Pancreas (tissue), 10 donors: ENCODE data around the gene ZNF37A. TPM values are rescaled to one million over a fixed set of nuclear protein-coding genes. Genes with fewer than 3 reads are reported as not detected.
"Not testable (repeated sequence)": the region's sequence is repeated elsewhere in the genome, so short reads cannot be mapped to it uniquely, and the experiment has no call there.

ENCODE experiments used
- ATAC-seq, 4 donors: fragments of 200-7000 bp; cut with Tn5 transposase; one replicate each; pipeline versions ENCODE4 v1.8.0 to v1.9.1; 2020; ENCODE audit warnings: mild to moderate bottlenecking in 4 of 4, moderate library complexity in 4 of 4
- DNase-seq, 6 donors: peaks; one replicate each; pipeline ENCODE4 v3.0.0-alpha.2; 2020
- FAIRE-seq: peaks from 2 replicates; lab custom pipeline; 2012; peaks lifted over from hg19 to GRCh38; lab: Jason Lieb, UNC
- H3K27ac ChIP-seq, 4 donors: fragments of 200-600 bp; sonication (generic); 1 replicate in 3 of 4; 2 replicates in 1 of 4; pipeline versions ENCODE4 v1.5.0 to v1.8.0; 2020
- H3K27me3 ChIP-seq, 4 donors: fragments of 200-600 bp; one replicate each; pipeline ENCODE4 v1.8.0; 2021
- H3K36me3 ChIP-seq, 3 donors: fragments of 200-600 bp; sonication (generic) in 1 of 3; one replicate each; pipeline versions ENCODE4 v1.5.0 to v1.8.0; 2020 to 2021
- H3K4me1 ChIP-seq, 3 donors: fragments of 200-600 bp; one replicate each; pipeline ENCODE4 v1.8.0; 2021
- H3K4me3 ChIP-seq, 4 donors: fragments of 200-600 bp; sonication (generic) in 2 of 4; one replicate each; pipeline versions ENCODE4 v1.5.0 to v1.8.0; 2020 to 2021
- H3K9me3 ChIP-seq, 4 donors: fragments of 200-600 bp; one replicate each; pipeline ENCODE4 v1.8.0; 2021
- WGBS, 2 donors: extraction: QIAGEN DNeasy Blood & Tissue Kit; methylation state at CpG; one replicate each; pipeline ENCODE4 v1.1.7; 2013; 5-methylcytosine and 5-hydroxymethylcytosine counted together
- intact Hi-C, 3 donors: fragments of 100-400 bp; cut with DNase I; formaldehyde crosslinking; loops; one replicate each; pipeline versions ENCODE4 v1.11.1 to v1.14.2; 2022
- polyA plus RNA-seq, 2 donors: library from polyadenylated mRNA; stranded (reverse); fragments of 200-250 nt; gene quantifications; one replicate each; pipeline ENCODE4 v1.2.3, GENCODE V29; 2013
- total RNA-seq, 6 donors: library from RNA; stranded (reverse); fragmentation: NEBNext Ultra II Directional in 4 of 6; extraction: Animal tissue kit (Norgen Biotek cat#: 25700) in 4 of 6; gene quantifications; one replicate each; pipeline versions ENCODE4 v1.2.1 to v1.2.4, GENCODE V29; 2021 to 2023
- TF ChIP-seq, protein P1 (sequence below), 4 donors: fragments of 200-600 bp; sonication (generic) in 3 of 4; IDR thresholded peaks; one replicate each; pipeline versions ENCODE4 v1.5.0 to v1.8.0; 2021; ENCODE audit warnings: antibody characterized with exemption in 4 of 4
- donor health status: healthy with polysubstance abuse.
- donor health status: DM: no; HTN: no; CAD: no; lungs with moderate emphysema.
- donor health status: DM: no; HTN: no; CAD: no.
- donor health status: control.
- donor health status: control.
- donor health status: Bipolar disorder and iron deficiency.
- donor health status: DM: yes; HTN: yes; CAD: no.
- donor health status: DM: no; HTN: no; CAD: no.
- donor health status: DM: no; HTN: no; CAD: no.
- donor health status: DM: yes; HTN: yes; CAD: no.

ZNF37A gene
- total and polyA plus RNA-seq, 8 donors: 7.7 to 16.7 (median 10.7) TPM

DNA sequence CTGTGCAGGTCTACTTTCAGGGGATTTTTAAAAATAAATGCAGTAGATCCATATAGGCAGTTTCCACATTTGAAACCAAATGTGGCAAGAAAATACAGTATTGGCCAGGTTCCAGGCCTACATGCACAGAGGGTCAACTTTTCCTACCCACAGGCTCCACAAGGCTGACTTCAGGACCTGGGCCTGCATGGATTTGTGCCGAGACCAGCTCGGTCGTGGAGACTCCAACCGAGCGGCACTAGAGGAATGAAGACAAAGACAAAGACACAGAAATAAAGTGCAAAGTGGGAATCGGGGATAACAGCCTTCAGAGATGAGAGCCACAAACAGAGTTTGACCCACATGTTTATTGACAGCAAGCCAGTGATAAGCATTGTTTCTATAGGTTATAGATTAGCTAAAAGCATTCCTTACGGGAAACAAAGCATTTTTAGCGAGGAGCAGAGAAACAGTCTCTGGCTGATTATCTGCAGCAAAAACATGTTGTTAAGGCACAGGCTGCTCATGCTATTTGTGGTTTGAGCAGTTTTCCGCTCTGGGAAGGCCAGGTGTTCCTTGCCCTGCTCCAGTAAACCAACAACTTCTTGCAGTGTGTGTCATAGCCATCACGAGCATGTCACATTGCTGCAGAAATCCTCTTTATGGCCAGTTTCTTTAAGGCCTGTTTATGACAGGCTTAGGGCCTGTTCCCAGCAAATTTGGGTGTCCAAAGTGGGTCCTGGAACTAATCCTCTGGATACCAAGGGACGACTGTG lies 52.6 kb downstream of the ZNF37A start:
- no peak overlapping the region for H3K4me3 ChIP-seq
- no peaks in the 10 kb centered on the region for H3K27me3 ChIP-seq
- no peaks in the 10 kb centered on the region for H3K9me3 ChIP-seq
- 68 to 75% methylated on average over 11 of the region's 11 CpGs for WGBS, 2 donors
- H3K27ac ChIP-seq: no peak overlapping the region
- intact Hi-C loops: no loop called here
- no peaks in the 10 kb centered on the region for H3K4me1 ChIP-seq
- H3K36me3 ChIP-seq: no peaks in the 10 kb centered on the region
- TF ChIP-seq, protein P1, sequence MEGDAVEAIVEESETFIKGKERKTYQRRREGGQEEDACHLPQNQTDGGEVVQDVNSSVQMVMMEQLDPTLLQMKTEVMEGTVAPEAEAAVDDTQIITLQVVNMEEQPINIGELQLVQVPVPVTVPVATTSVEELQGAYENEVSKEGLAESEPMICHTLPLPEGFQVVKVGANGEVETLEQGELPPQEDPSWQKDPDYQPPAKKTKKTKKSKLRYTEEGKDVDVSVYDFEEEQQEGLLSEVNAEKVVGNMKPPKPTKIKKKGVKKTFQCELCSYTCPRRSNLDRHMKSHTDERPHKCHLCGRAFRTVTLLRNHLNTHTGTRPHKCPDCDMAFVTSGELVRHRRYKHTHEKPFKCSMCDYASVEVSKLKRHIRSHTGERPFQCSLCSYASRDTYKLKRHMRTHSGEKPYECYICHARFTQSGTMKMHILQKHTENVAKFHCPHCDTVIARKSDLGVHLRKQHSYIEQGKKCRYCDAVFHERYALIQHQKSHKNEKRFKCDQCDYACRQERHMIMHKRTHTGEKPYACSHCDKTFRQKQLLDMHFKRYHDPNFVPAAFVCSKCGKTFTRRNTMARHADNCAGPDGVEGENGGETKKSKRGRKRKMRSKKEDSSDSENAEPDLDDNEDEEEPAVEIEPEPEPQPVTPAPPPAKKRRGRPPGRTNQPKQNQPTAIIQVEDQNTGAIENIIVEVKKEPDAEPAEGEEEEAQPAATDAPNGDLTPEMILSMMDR (IDR thresholded peaks at IDR 0.05): no peak
- DNase-seq (peak in 1 of 6 donors; percentile 29), ATAC-seq (no peak), FAIRE-seq (no peak)

DNA sequence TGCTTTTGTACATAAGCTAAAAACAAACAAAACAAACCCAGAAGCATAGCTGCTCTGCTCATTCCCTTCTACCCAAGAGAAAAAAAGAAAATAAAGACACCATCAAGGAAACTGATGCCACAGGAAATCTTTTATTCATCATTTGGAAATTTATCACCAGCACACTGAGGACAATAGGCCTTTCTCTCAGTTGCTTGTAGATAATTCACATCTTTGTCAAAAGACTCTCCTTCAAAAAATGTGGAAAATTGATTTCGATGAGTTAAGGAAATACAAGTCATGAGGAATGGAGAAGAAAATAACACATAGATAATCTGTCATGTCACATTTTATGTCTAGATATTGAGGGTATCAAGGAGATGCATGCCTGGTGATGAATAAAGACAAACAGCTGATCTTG lies 53.5 kb downstream of the ZNF37A start:
- DNase-seq (no peak), FAIRE-seq (no peak), ATAC-seq (no peak)
- no peaks in the 10 kb centered on the region for H3K27me3 ChIP-seq
- H3K27ac ChIP-seq: no peak overlapping the region
- intact Hi-C loops: no loop called here
- no peaks in the 10 kb centered on the region for H3K9me3 ChIP-seq
- WGBS, 2 donors: 64 to 88% methylated on average over 1 of the region's 1 CpG
- no peaks in the 10 kb centered on the region for H3K36me3 ChIP-seq
- H3K4me1 ChIP-seq: no peaks in the 10 kb centered on the region
- TF ChIP-seq, protein P1 (IDR thresholded peaks at IDR 0.05): no peak
- H3K4me3 ChIP-seq: no peak overlapping the region

DNA sequence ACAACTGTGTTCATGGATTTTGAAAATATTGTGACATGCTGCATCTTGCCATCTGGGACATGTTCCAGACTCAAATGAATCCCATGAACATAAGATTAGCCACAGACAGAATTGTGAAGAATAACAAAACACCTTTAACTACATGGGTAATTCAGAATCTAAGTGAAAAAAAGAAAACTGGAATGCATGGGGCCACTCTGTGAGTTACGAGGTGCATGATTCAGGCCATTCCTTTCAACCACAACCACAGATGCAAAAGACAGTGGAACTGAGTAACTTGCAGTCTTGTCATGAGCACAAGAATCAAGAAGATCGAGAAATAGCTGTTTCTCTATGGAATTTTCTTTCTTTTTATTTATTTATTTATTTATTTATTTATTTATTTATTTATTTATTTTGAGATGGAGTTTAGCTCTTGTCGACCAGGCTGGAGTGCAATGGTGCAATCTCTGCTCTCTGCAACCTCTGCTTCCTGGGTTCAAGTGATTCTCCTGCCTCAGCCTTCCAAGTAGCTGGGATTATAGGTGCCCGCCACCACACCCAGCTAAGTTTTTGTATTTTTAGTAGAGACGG lies 56.8 kb downstream of the ZNF37A start:
- H3K4me3 ChIP-seq, H3K27me3 ChIP-seq, H3K9me3 ChIP-seq, FAIRE-seq, H3K27ac ChIP-seq, DNase-seq, ATAC-seq, intact Hi-C loops, H3K36me3 ChIP-seq, H3K4me1 ChIP-seq: not testable (repeated sequence)
- WGBS, 2 donors: 67 to 76% methylated on average over 5 of the region's 5 CpGs

DNA sequence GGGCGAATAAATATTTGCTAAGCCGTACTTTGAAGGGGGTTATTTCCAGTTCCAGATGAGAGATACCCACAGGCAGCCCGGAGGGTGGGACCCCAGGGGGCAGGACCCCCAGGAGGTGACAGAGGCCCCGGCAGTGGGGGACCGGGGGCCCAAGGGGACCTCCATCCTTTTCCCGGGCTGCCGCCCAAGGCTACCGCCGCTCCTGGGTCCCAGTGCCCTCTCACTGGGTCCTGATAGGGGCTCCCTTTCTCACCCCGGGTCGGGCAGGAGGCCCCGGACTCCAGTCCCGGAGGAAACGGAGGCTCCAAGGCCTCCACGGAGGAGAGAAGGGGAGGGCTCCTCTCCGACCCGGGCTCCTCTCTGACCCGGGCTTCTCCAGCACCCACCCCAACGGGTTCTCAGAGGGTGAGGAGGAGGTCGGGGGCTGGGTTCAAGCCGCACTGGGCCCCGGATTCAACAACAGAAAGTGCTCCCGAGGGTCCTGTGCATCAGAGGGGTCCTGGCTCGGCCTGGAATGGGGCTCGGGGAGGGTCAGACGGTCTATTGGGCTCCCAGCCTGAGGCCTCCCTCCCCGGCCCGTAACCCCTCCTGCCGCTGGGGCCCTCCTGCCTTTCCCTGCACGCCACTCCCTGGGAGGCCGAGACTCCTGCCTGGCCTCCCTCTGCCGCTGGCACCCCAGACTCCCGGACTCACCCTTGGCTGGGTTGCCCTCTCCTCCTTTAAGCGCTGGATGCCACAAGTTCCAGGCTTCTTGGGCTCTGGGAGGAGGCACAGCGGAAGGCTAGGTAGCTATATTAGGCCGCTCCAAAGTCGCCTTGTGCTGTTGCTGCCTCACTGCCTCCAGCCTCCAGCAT lies 62.5 kb downstream of the ZNF37A start:
- Histone ChIP-seq H3K27ac (no peak overlapping the region), H3K36me3 (no peaks in the 10 kb centered on the region), H3K4me3 (no peak overlapping the region), H3K4me1 (no peaks in the 10 kb centered on the region), H3K27me3 (no peaks in the 10 kb centered on the region), H3K9me3 (no peaks in the 10 kb centered on the region)
- DNase-seq: peak in 2 of 6 donors; percentile 12 to 51
- no peak for ATAC-seq
- no peak for FAIRE-seq
- 83 to 88% methylated on average over 30 to 37 of the region's 37 CpGs for WGBS, 2 donors
- TF ChIP-seq, protein P1 (IDR thresholded peaks at IDR 0.05): no peak
- intact Hi-C loops: no loop called here

DNA sequence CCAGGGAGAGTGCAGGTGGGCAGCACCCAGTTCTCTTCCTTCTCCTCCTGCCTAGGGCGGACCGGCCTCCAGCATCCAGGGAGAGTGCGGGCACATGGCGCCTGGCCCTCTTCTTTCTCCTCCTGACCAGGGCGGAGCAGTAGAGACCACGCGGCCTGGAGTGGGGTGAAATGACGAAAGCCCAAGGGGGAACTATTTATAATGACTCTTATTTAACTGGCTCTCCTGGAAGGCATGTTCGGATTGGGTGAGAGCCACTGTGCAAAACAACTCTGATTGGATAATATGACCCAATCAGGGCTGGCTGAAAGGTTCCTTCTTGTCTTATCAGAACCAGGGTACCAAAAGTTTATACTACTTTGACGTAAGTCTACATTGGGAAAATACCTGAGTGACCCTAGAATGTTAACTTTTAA lies 63.1 kb downstream of the ZNF37A start:
- TF ChIP-seq, protein P1 (IDR thresholded peaks at IDR 0.05): no peak
- no peaks in the 10 kb centered on the region for H3K27me3 ChIP-seq
- no peaks in the 10 kb centered on the region for H3K9me3 ChIP-seq
- WGBS, 2 donors: 86% methylated on average over 10 of the region's 10 CpGs
- ATAC-seq (no peak), DNase-seq (no peak), FAIRE-seq (no peak)
- H3K27ac ChIP-seq: no peak overlapping the region
- no peaks in the 10 kb centered on the region for H3K36me3 ChIP-seq
- no peaks in the 10 kb centered on the region for H3K4me1 ChIP-seq
- no peak overlapping the region for H3K4me3 ChIP-seq
- intact Hi-C loops: no loop called here
